EL (cell line): ENCODE data around the gene FBLL1.
"Not testable (repeated sequence)": the region's sequence is repeated elsewhere in the genome, so short reads cannot be mapped to it uniquely, and the experiment has no call there.

Experiments used
- DNase-seq: peaks from one replicate; pipeline ENCODE4 v3.0.0-alpha.2; 2016

FBLL1 gene

GRCh38 chr5:168528521-168529373 is at the start of gene FBLL1:
Gene FBLL1 (plus strand): TSS chr5:168529305. CDS start chr5:168529505, 200 bp downstream.
- peak; percentile 18 for DNase-seq

- no peak for DNase-seq
Measured at GRCh38 chr5:168480601-168481000, 48.5 kb upstream of the FBLL1 start.

GRCh38 chr5:168481330-168481788 is 47.7 kb upstream of the FBLL1 start:
- DNase-seq: no peak

- no peak for DNase-seq
Measured at GRCh38 chr5:168482361-168482760, 46.7 kb upstream of the FBLL1 start.

- peak; percentile 94 for DNase-seq
Measured at GRCh38 chr5:168486136-168486879, 42.8 kb upstream of the FBLL1 start, which contains the start of gene RARS1. Gene RARS1 (plus strand): TSS chr5:168486471. CDS start chr5:168486499, 28 bp downstream.

GRCh38 chr5:168489059-168489458 is 40.0 kb upstream of the FBLL1 start:
- no peak for DNase-seq

GRCh38 chr5:168494057-168494555 is 35.0 kb upstream of the FBLL1 start:
- DNase-seq: no peak

- DNase-seq: no peak
Measured at GRCh38 chr5:168502563-168503237, 26.4 kb upstream of the FBLL1 start.

GRCh38 chr5:168513861-168514428 is 15.2 kb upstream of the FBLL1 start:
- no peak for DNase-seq

GRCh38 chr5:168525856-168526255 is 3.2 kb upstream of the FBLL1 start:
- no peak for DNase-seq

- DNase-seq: no peak
Measured at GRCh38 chr5:168527756-168528295, 1.3 kb upstream of the FBLL1 start.

- DNase-seq: no peak
Measured at GRCh38 chr5:168529374-168530234, 499 bp downstream of the FBLL1 start.

- DNase-seq: peak; percentile 9
Measured at GRCh38 chr5:168530621-168531150, 1.6 kb downstream of the FBLL1 start.

- no peak for DNase-seq
Measured at GRCh38 chr5:168531191-168531590, 2.1 kb downstream of the FBLL1 start.

- no peak for DNase-seq
Measured at GRCh38 chr5:168531987-168532864, 3.1 kb downstream of the FBLL1 start.

GRCh38 chr5:168534351-168534750 is 5.2 kb downstream of the FBLL1 start:
- DNase-seq: not testable (repeated sequence)

GRCh38 chr5:168537176-168537575 is 8.1 kb downstream of the FBLL1 start:
- no peak for DNase-seq

GRCh38 chr5:168549554-168549953 is 20.4 kb downstream of the FBLL1 start:
- DNase-seq: no peak

- DNase-seq: no peak
Measured at GRCh38 chr5:168550656-168551055, 21.6 kb downstream of the FBLL1 start.

GRCh38 chr5:168552146-168552545 is 23.0 kb downstream of the FBLL1 start:
- DNase-seq: peak; percentile 80
